GM21723 (cell line): ENCODE data around the gene ZNF19.
A peak's percentile ranks its signal among the peaks of the same experiment; 100 is the strongest.

ENCODE experiments used
- ATAC-seq: cut with Tn5 transposase; IDR thresholded peaks from one replicate; pipeline ENCODE4 v1.9.1; 2021; ENCODE audit warnings: mild to moderate bottlenecking, moderate library complexity; ENCODE audit not compliant: unreplicated experiment

Gene ZNF19

GRCh38 chr16:71491054-71491453 is 1.9 kb upstream of the ZNF19 start:
- no peak for ATAC-seq

- no peak for ATAC-seq
Observed at GRCh38 chr16:71490361-71490760, 1.2 kb upstream of the ZNF19 start.

GRCh38 chr16:71484006-71484893 is 4.9 kb downstream of the ZNF19 start:
- ATAC-seq, result peak; percentile 88

DNA sequence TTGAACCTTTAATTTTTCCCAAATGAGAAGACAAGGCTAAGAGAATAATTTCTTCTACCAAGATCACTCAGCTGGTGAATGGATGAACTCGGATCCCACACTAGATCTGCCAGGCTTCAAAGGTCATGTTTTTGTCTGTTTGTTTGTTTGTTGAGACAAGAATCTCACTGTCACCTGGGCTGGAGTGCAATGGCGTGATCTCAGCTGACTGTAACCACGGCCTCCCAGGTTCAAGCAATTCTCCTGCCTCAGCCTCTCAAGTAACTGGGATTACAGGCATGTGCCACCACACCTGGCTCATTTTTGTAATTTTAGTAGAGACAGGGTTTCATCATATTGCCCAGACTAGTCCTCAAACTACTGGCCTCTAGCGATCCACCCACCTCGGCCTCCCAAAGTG is 6.6 kb downstream of the ZNF19 start:
- no peak for ATAC-seq

DNA sequence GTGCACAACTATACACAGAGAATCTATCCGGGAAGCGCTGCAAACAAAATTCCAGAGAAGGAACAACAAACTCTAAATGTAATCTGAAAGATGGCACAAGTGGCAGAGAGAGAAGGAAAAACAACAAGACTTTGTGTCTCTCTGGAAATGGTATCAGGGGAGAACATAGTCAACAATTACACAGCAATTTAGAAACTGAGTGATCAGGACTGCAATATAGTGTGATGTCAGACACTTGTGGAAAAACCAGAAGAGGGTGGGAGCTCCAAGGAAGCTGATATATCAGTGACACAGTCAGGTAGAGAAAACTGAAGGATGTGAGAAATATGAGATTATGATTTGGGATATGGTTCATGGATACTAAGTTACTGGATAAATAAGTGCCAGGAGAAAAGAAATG is 8.2 kb downstream of the ZNF19 start:
- no peak for ATAC-seq

GRCh38 chr16:71479420-71479819 is 9.7 kb downstream of the ZNF19 start:
- ATAC-seq, result no peak

DNA sequence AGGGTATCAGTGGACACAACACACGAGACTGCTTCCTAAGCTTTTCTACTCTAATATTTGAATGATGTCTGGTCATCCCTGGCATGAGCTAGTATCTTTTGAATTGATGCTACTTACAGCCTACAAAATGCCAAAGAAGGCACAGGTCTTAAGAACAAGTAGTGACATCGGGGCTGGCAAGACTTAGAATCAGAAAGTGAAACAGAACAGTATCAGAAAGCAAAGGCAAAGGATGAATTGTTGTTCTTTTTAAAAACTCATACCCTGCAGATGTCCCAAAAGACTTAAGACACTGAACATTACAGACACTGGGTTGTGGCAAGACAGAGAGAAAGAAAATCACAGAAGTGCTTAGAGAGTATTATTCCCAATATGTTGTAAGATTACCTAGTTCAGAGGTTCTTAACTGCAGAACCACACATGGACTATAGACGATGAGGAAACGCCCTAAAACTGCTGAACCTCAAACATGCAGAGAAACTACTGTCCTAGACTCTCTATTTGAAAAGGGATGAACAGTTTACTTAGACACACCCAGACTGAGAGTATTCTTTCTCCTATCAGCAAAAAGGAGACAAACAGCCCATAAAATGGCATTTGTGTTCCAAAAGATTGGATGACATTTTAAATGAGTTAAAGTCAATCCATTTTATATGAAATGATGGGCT is 12.5 kb downstream of the ZNF19 start:
- no peak for ATAC-seq

GRCh38 chr16:71474864-71475263 is 14.3 kb downstream of the ZNF19 start:
- no peak for ATAC-seq

DNA sequence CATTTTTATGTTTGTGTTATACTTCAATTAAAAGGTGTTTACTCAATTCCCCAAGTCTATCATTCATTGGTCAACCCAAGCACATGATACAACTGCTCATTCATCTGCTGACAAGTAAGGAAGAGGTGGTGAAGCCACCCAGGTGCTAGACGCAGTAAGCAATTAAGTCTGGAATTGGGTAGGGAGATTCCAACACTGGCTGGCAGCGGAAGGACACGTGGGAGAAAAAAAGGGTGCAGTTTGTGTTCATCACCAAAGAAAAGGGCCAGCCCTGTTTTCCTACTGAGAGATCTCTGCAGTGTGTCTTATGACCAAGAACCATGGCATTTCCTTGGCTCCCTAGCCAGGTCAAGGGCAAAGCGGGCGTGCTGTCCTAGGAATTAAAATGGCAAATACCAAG is 15.2 kb downstream of the ZNF19 start:
- no peak for ATAC-seq

- no peak for ATAC-seq
Observed at GRCh38 chr16:71472931-71473330, 16.2 kb downstream of the ZNF19 start.

DNA sequence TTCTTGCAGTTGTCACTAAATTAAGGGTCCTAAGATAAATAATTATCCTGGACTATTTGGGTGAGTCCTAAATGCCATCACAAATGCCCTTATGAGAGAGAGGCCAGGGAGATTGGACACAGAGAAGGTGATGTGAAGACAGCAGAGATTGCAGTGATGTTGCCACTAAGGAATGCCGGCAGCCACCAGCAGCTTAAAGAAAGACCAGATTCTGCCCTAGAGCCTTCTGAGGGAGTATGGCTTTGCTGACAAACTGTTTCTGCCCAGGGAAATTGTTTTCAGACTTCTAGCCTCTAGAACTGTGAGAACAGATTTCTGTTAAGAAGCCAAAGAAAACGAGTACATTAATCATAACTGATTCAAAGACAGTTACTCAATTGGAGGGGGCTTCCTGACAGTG is 17.1 kb downstream of the ZNF19 start:
- no peak for ATAC-seq

GRCh38 chr16:71467810-71468209 is 21.3 kb downstream of the ZNF19 start:
- no peak for ATAC-seq

DNA sequence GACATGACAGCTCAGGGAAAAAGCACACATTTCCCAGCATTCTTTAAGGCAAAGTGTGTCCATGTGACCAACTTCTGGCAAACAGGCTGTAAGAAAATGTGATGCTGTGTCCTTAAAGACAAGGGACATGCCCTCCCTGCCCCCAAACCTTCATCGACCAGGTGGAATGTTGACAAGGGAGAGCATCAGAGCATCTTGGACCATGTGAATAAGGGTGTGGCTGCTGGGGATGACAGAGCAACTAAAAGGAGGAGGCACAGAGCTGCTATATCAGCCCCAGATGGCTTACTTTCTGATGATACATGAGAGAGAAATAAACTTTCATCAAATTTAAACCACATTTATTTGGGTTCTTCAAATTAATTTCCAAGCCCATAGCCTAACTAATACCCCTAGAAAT is 24.9 kb downstream of the ZNF19 start:
- ATAC-seq, result no peak

GRCh38 chr16:71461686-71462648 is 27.2 kb downstream of the ZNF19 start, which contains the start of gene ZNF23:
ZNF23 (minus strand) TSS chr16:71462247; CDS start chr16:71456796, 5,451 bp downstream.
- ATAC-seq, result peak; percentile 98

DNA sequence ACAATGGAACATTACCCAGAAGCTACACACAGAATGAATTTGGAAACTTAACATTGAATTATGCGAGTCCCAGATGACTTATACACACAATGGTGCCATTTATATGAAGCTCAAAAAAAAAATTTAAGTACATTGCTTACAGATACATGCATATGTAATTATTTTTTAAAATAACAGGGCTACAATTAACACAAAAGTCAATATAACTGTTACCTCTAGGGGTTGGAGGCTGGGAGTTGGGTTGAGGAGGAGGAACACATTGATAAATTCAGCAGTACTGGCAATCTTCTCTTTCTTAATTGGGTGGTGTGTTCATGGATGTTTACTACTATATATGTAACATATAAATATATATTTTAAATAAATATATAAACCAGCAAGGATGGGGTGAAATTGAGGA is 28.2 kb downstream of the ZNF19 start:
- ATAC-seq, result no peak

DNA sequence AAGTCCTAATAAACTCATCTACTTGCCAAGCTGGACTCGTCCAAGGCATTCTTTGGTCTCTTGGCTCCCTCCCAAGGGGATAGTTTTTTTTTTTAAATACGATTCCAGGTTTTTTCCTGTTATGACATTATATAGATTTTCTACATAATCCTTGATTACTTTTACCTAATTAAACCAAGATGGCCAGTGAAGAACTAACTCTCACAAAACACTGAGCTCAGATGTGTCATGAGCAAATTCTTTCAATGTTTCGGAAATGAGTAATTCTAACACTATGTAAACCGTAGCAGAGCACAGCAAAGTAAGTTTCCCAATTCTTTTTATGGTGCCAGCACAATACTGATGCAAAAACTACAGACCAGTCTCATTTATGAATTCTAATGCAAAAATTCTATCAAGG is 28.9 kb downstream of the ZNF19 start:
- no peak for ATAC-seq

GRCh38 chr16:71459510-71459909 is 29.6 kb downstream of the ZNF19 start:
- no peak for ATAC-seq

- ATAC-seq, result no peak
Observed at GRCh38 chr16:71456801-71457200, 32.3 kb downstream of the ZNF19 start.

GRCh38 chr16:71453036-71453435 is 36.1 kb downstream of the ZNF19 start:
- ATAC-seq, result no peak

GRCh38 chr16:71449020-71449419 is 40.1 kb downstream of the ZNF19 start:
- ATAC-seq, result no peak

DNA sequence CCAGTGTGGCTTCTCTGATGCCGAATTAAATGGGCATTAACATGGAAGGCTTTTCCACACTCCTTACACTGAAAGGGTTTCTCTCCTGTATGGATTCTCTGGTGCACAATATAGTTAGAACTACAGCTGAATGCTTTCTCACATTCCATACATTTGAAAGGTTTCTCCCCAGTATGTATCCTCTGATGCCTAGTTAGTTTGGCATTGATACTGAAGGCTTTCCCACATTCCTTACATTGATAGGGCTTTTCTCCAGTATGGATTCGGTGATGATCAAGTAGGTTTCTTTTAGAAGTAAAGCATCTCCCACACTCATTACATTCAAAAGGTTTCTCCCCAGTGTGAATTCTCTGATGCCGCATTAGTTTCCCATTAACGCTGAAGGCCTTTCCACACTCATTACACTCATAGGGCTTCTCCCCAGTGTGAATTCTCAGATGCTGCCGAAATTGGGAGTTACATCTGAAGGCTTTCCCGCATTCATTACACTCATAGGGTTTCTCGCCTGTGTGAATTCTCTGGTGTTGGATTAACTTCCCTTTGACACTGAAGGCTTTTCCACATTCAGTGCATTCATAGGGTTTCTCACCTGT is 40.8 kb downstream of the ZNF19 start:
- no peak for ATAC-seq
